Activated gamma-delta T cell treated with Interleukin-2 at 50 U/mL for 16 hours (primary cell): ENCODE measurements around the gene SRSF2.
"Not testable (repeated sequence)": the region's sequence is repeated elsewhere in the genome, so short reads cannot be mapped to it uniquely, and the experiment has no call there.

Experiments
- DNase-seq: peaks from one replicate; pipeline ENCODE4 v3.0.0-alpha.2; 2020

The SRSF2 gene

DNA sequence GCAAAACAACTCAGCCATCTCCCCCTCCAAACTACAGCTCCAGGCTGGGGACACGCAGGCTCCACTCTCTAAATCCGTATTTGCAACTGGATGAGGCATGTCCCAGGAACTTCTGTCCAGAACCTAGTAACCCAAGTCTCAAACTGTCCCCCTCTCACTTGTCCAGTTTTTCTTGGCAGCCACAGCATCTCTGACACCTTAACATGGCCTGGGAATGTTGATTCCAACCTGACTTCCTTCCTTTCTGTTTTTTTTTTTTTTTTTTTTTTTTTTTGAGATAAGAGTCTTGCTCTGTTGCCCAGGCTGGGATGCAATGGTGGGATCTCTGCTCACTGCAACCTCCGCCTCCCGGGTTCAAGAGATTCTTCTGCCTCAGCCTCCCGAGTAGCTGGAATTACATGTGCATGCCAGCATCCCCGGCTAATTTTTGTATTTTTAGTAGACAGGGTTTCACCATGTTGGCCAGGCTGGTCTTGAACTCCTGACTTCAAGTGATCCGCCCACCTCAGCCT lies 38.6 kb downstream of the SRSF2 start:
- DNase-seq: not testable (repeated sequence)

DNA sequence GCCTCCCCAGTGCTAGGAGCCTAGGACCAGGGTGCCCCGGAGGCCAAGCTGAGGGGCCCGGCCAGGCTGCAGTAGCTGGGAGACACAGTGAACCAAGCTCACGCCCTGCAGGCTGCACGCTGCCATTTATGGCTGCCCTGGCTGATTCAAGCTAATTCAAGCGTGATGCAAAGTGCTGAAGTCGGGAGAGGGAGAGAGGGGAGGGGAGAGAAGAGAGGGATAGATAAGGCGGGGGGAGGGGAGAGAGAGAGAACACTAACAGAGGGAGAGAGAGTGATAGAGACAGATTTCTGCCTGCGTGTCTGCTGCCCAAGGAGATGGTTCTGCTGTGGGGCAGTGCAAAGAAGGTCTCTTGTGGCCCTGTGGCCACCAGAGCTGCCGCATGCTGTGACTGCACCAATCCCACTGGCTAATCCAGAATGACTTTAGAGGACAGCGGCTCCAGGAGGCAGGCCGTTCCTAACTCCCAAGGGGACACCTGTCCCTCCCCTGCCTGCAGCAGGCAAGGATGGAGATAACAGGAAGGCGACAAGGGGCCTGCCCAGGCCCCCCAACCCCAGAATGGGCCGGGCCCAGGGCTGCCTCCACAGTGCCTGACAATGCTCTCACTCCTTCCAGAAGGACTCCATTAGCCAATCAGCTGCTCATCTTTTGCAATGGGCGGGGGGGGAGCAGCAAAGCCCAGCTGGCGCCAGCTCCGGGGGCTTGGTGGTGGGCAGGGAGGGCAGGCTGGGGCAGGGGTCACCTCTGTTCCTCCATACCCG lies 39.2 kb downstream of the SRSF2 start:
- DNase-seq: no peak

DNA sequence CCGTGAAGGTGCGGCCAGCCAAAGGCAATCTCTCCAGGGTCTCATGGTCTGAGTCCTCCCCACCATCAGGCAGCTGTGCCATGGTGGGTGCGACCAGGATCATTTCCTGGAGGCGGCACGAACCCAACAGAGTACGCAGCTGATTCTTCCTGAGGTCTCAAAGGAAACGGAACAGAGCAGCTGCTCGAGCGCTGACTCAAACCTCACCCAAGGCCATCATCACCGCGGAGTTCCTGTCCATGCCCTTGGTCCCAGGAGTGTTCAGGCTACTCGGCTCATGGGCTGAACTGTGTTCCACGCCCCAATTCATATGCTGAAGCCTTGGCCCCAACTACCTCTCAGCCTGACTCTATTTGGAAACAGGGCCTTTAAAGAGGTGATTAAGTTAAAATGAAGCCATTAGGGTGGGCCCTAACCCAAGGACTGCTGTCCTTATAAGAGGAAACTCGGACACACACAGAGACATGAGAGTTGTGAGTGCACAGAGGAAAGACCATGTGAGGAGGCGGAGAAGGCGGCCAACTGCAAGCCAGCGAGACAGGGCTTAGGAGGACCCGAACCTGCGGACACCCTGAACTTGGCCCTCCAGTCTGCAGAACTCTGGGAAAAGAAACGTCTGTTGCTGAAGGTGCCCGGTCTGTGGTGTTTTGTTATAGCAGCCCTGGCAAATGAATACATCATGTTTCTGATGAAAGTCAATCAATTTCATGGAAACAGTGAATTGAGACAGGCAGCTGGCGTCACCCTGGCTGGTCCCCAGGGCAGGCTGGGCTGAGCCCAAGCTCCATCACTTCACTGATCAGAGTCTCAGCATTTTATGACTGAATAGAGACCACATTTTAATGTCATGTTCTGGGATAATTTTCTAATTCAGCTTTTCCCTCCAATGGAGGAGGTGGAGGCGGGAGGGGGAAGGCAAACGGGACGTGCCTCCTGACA lies 40.1 kb downstream of the SRSF2 start:
- no peak for DNase-seq

DNA sequence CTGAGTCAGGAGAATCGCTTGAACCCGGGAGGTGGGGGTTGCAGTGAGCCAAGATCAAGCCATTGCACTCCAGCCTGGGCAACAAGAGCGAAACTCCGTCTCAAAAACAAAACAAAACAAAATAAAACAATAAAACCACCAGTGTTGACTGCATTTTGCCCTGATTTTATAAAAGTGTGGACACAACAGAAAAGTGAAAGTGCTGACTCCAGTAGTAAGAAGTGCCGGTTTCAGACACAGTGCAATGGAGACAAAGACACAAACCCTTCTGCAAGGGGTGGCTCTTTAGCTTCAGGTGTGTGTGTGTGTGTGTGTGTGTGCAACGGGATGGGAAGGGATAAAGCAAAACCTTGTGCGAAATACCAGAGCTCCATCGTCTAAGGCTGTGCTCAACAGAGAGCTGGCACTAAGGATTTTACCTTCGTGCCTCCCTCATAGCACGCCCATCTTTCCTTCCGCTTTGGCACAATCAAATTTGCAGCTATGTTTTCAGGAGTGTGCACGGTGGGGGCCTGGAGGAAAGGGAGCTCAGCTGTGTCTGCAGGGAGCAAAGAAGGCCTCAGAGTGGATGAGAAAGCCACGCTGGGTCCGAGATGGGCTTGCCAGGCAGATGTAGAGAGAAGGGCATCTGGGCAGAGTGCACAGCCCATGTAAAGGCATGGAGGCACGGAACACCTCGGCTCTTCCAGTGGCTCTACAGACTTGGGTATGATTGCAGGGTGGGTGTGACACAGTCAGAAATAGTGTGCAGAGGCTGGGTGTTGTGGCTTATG lies 41.9 kb downstream of the SRSF2 start:
- no peak for DNase-seq

DNA sequence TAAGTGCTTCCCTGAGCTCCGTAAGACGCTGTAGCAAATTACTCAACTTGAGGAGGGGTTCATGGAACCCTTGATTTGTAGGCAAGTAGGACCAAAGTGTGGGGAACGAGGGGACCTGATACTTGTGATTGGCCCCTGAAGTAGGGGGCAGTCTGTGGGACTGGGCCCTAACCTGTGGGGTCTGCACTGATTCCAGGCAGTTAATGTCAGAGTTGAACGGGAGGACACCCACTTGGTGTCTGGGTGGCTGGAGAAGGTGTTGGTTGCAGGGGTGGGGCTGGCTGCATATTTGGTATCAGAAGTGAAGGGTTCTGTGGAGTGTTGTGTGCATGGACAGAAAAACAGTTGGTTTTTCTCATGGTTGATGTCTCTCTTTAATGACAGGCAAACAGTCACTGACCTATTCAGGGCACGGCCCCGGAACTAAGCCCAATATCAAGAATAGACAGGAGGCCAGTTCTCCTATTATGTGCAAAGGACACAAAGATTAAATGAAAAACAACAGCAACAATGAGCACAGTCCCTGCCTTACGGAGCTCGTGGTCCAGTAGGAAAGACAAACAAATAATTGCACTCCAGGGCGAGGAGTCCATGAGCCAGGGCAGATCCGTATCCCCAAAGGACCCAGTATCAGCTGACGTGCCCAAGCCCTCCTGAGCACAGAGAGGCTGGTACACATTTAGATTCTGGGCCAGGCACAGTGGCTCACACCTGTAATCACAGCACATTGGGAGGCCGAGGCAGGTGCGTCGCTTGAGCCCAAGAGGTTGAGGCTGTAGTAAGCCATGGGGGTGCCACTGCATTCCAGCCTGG lies 45.5 kb downstream of the SRSF2 start:
- no peak for DNase-seq

DNA sequence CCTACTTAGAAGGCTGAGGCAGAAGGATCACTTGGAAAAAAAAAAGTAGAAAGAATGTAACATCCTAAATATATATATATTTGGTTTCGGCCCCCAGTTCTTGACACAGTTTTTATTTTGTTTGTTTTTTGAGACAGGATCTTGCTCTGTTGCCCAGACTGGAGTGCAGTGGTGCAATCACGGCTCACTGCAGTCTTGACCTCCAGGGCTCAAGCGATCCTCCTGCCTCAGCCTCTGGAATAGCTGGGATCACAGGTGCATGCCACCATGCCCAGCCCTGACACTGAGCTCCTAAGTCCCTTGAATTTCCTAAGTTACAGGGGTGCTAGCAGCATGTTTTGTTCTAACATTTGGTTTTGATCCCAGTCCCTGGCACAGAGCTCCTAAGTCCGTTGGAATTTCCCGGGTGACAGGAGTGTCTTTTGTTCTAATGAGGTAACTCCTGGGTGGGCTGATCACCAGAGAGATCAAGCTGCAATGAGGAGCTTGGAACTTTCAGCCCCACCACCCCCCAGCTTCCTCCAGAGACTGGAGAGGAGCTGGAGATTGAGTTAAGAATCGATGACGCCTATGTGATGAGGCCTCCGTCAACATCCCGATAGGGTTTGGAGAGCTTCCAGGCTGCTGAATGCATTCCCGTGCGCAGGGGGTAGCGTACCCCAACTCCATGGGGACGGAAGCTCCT lies 46.4 kb downstream of the SRSF2 start:
- DNase-seq: no peak

DNA sequence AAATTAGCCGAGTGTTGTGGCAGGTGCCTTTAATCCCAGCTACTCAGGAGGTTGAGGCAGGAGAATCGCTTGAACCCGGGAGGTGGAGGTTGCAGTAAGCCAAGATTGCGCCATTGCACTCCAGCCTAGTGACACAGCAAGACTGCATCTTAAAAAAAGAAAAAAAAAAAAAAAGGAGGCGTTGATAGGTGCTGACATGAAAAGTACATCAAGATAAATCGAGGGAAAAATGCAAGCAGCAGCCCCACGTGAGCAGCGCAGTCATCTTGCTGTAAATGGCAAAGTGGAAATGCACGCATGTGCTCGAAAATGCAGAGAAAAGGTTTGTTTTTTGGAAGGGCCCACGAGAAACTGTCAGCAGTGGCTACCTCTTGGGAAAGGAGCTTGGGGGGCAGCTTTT lies 47.3 kb downstream of the SRSF2 start:
- no peak for DNase-seq

DNA sequence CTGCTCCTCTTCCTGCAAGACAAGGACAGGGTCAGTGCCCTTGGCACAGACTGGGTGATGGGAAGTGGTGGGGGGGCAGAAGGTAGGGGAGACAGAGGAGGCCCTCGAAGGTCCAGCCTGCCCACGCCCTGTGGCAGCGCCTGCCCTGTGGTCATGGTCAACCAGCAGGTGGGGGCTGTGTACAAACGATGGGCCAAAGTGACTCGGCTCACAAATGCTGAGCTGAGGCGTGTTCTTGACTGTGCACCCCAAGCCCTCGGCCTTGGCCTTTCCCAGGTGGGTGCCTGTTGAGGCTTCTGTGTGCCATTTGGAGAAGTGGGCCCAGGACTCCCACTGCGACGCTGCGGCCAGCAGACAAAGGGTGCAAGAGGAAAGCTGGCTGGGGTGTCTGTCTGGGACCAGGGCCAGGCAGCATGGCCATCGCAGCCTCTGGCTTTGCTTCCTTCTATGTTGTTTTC lies 48.9 kb downstream of the SRSF2 start:
- DNase-seq: no peak

DNA sequence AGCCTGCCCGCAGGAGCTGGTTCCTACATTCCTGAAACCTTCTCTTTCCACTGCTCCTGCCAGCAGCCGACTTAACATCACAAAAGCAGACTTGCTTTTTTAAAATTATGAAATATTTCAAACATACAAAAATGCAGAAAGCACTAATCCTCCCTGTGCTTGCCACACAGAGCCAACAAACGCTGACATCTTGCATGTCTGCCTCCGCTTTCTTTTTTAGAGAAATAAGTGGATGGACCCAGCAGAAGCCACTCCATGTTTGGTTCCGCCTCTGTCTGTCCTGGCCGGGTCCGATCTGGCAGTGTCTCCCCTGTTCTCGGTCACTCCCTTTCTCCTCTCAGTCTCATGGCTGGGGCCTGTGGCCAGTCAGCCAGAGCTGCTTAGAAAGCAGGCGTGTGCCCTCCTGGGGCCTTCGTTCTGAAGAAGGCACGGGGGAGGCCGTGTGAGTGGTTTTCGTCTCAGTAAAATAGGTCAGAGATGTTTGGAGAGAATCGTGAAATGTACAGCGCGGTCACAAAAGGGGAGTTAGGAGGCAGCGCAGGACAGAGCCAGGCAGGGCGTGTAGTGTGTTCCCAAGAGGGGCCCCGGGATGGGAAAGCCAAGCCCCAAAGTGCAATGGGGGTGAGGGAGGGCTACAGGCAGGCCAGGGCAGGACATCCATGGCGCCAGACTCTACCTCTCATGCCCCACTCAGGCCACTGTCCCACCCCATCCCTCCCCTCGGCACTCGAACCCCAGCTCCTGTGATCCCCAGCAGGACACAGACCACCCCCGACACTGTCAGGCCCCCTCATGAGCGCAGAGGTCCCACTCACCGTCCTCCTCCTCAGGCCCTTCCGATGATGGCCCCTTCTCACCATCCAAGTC lies 49.6 kb downstream of the SRSF2 start:
- DNase-seq: no peak

DNA sequence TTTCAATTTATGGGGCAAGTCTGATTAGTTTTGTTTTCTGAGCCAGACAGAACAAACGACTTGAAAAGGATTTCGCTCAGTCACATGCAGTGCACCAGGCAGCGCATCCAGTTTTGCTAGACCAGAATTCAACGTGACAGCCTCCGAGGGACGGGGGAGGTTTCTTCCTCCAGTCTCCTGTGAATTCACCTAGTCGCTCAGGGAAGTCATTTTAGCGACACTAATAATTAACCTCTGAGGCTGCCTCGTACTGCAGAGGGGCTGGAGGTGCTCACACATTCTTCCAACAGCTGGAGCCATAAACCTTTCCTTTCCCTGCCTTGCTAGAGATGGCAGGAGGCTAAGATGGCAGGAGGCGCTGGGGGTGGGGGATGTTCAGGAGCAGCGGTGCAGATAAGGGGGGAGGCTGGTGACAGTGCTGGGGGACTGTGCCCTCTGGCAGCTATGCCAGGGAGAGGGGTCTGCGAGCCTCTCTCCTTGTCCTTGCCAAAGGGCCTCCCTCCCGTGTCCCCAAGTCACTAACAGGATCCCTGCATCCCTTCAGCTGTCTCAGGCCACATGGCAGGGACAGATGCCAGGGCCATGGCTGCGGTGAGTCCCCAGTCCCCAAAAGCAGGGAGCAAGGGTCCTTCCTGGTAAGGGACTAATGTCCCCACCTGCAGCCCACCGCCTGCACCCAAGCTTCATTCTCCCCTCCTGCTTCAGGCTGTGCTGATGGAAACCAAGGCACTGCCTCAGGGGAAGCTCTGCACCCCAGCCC lies 50.4 kb downstream of the SRSF2 start:
- DNase-seq: no peak

DNA sequence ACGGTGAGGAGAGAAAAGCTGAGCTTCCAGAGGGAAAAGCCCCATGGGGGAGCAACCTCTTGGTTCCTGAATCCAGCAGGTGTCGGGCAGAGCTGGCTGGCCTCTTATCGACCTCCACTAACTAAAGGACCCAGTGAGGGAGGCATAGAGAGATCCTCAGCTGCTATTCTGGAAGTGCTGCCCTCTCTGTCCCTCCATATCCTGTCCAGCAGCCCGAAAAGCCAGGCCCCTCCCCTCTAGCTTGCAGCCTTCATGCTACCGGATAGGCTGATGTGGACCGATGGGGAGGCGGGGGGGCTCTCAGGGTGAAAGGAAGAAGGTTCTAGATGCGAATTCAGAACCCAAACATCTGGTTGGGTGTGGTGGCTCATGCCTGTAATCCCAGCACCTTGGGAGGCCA lies 51.3 kb downstream of the SRSF2 start:
- DNase-seq: no peak

DNA sequence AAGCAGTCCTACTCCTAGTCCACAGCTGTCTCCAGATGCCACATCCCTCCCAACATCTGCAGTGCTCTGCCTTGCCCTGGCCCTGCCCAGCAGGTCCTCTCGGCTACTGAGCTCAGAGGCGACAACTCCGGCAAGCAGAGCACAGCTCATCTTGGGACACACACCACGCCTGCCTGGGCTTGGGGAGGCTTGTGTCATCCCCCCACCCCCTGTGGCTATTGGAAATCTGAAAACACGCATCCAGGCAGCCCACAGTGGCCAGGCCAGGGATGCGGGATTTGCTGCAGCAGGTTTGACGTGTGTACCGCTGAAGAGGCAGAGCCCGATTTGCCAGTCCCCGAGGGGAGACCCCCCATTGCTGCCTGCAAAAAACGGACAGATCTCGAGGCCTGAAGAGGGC lies 51.8 kb downstream of the SRSF2 start:
- DNase-seq: no peak

DNA sequence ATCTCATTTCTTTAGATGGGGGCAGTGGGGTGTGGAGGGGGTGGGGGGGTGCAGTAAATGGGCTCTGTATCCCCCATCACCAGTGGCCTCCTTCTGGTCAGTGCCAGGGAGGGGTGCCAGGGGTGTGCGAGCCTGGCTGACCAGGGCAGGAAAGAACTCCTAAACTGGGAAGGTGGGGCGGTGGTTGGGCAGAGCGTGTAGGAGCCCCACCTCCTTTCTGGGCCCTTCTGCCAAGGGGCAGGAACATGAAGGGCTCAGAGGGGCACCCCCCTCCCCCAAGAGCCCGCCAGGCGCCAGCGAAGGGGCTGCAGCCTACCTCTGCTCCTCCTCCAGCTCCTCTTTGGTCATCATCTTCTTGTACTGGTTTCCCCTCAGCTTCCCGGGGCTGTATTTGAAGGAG lies 52.4 kb downstream of the SRSF2 start:
- DNase-seq: no peak
